Panc1 (cell line): ENCODE results near the gene NR1H2. TPM values are rescaled to one million over a fixed set of nuclear protein-coding genes. Genes with fewer than 3 reads are reported as not detected.
"Not testable (repeated sequence)": the region's sequence is repeated elsewhere in the genome, so short reads cannot be mapped to it uniquely, and the experiment has no call there.

ENCODE experiments used
- ATAC-seq: fragments of 200-7000 bp; cut with Tn5 transposase; 2 replicates; pipeline ENCODE4 v1.9.1; 2020; ENCODE audit warnings: mild to moderate bottlenecking, moderate library complexity
- BruUV-seq: library from RNA; stranded (reverse); fragments of 400-500 nt; replicated peaks from 2 replicates; lab custom pipeline; 2021; lab: Mats Ljungman, UMichigan
- CTCF ChIA-PET: fragments of 300-600 bp; sonication (Branson Sonifier 250); formaldehyde crosslinking; loops from one replicate; lab custom pipeline; 2022; ENCODE audit warnings: antibody characterized with exemption; lab: Charles Lee
- POLR2A ChIA-PET: fragments of 300-600 bp; sonication (Branson Sonifier 250); formaldehyde crosslinking; loops from one replicate; lab custom pipeline; 2022; ENCODE audit warnings: antibody characterized with exemption; lab: Charles Lee
- DNase-seq: peaks from one replicate; pipeline ENCODE4 v3.0.0-alpha.2; 2010; ENCODE audit warnings: low read depth, low spot score
- H3K27ac ChIP-seq: 2 replicates; pipeline ENCODE4 v1.5.1; 2011; ENCODE audit warnings: mild to moderate bottlenecking, low read length, inconsistent platforms
- H3K27me3 ChIP-seq: fragments of 200-500 bp; sonication (Bioruptor generic); 2 replicates; pipeline ENCODE4 v1.6.0; 2014; ENCODE audit warnings: low read length, inconsistent platforms; ENCODE audit not compliant: control insufficient read depth, insufficient read depth
- H3K36me3 ChIP-seq: fragments of 200-500 bp; sonication (Bioruptor generic); 2 replicates; pipeline ENCODE4 v1.5.1; 2014; ENCODE audit warnings: inconsistent platforms, mild to moderate bottlenecking, low read length, moderate library complexity; ENCODE audit not compliant: control insufficient read depth, insufficient read depth
- H3K4me1 ChIP-seq: 2 replicates; pipeline ENCODE4 v1.5.1; 2011; ENCODE audit warnings: inconsistent platforms, mild to moderate bottlenecking, low read length, moderate library complexity; ENCODE audit not compliant: control insufficient read depth, insufficient read depth
- H3K4me3 ChIP-seq, 2 experiments: 2 replicates each; pipeline ENCODE4 v1.5.1; 2011 to 2012; ENCODE audit warnings: low read depth in 2 of 2, low read length in 2 of 2, mild to moderate bottlenecking in 2 of 2, inconsistent platforms in 1 of 2, moderate library complexity in 1 of 2
- H3K9me3 ChIP-seq: fragments of 200-500 bp; sonication (Bioruptor generic); 2 replicates; pipeline ENCODE4 v1.5.1; 2014; ENCODE audit warnings: low read depth, mild to moderate bottlenecking, inconsistent platforms, low read length, moderate library complexity; ENCODE audit not compliant: control insufficient read depth, insufficient read depth
- CTCF ChIP-seq: fragments of 450-650 bp; IDR thresholded peaks from 2 replicates; pipeline ENCODE4 v1.5.1; 2017; ENCODE audit warnings: mild to moderate bottlenecking
- POLR2AphosphoS5 ChIP-seq: IDR thresholded peaks from 2 replicates; pipeline ENCODE4 v1.6.1; 2012; ENCODE audit warnings: mild to moderate bottlenecking, low read depth, low read length, moderate library complexity
- SIN3A ChIP-seq: IDR thresholded peaks from 2 replicates; pipeline ENCODE4 v1.6.1; 2012; ENCODE audit warnings: low read depth, mild to moderate bottlenecking, low read length, moderate library complexity, borderline replicate concordance; ENCODE audit not compliant: insufficient read depth
- TCF7L2 ChIP-seq: IDR thresholded peaks from 2 replicates; pipeline ENCODE4 v1.6.1; 2011; ENCODE audit warnings: mild to moderate bottlenecking, low read depth, low read length, inconsistent platforms
- in situ Hi-C: cut with HindIII; loops from 2 replicates; pipeline ENCODE4 v1.10.0; 2016; ENCODE audit warnings: low sequenced_read_pairs, low pct_unique_long_range_greater_than_20kb
- intact Hi-C: fragments of 100-400 bp; cut with micrococcal nuclease; formaldehyde crosslinking; loops from one replicate; pipeline ENCODE4 v1.10.0; 2022; ENCODE audit not compliant: unreplicated experiment
- total RNA-seq: library from RNA; stranded (reverse); gene quantifications from one replicate; pipeline ENCODE4 v1.2.1, GENCODE V29; 2021; ENCODE audit not compliant: unreplicated experiment
- TF ChIP-seq, protein P1 (sequence below), 2 experiments: IDR thresholded peaks; 2 replicates each; pipeline ENCODE4 v1.6.1; 2011 to 2012; ENCODE audit warnings: low read depth in 2 of 2, control low read depth in 1 of 2, low read length in 1 of 2, mild to moderate bottlenecking in 1 of 2, moderate library complexity in 1 of 2; ENCODE audit not compliant: insufficient read depth in 1 of 2

Gene NR1H2
- total RNA-seq, 1 experiment from 2014 or later = 55.8 TPM

- no peaks in the 10 kb centered on the region for H3K27me3 ChIP-seq
- no peaks in the 10 kb centered on the region for H3K36me3 ChIP-seq
- intact Hi-C loops (no loop called here), in situ Hi-C loops (no loop called here)
- ChIA-PET POLR2A (interaction anchor here (0.6 to 1.2 kb wide), 5 partner anchors 9 to 364 kb away, joined by 5 to 10 read pairs (median 5); no protein-coding TSS in a partner anchor), CTCF (interaction anchor here (0.5 to 1.5 kb wide), 3 partner anchors 13 to 1349 kb away, joined by 5 to 10 read pairs (median 8); no protein-coding TSS in a partner anchor)
- ATAC-seq = peak; percentile 27
- peak overlapping the region in 1 of 2 experiments; percentile 41; a peak in 2 of 4 replicates for H3K4me3 ChIP-seq
- TF ChIP-seq POLR2AphosphoS5 (no peak), SIN3A (no peak), TCF7L2 (no peak), CTCF (no peak)
- BruUV-seq = no TSS peak
- no peak for DNase-seq
- no peak overlapping the region for H3K27ac ChIP-seq
- H3K4me1 ChIP-seq = peaks cover 12% of the 10 kb centered on the region
- no peaks in the 10 kb centered on the region for H3K9me3 ChIP-seq
Observed at GRCh38 chr19:50328873-50329145, 47.4 kb upstream of the NR1H2 start.

DNA sequence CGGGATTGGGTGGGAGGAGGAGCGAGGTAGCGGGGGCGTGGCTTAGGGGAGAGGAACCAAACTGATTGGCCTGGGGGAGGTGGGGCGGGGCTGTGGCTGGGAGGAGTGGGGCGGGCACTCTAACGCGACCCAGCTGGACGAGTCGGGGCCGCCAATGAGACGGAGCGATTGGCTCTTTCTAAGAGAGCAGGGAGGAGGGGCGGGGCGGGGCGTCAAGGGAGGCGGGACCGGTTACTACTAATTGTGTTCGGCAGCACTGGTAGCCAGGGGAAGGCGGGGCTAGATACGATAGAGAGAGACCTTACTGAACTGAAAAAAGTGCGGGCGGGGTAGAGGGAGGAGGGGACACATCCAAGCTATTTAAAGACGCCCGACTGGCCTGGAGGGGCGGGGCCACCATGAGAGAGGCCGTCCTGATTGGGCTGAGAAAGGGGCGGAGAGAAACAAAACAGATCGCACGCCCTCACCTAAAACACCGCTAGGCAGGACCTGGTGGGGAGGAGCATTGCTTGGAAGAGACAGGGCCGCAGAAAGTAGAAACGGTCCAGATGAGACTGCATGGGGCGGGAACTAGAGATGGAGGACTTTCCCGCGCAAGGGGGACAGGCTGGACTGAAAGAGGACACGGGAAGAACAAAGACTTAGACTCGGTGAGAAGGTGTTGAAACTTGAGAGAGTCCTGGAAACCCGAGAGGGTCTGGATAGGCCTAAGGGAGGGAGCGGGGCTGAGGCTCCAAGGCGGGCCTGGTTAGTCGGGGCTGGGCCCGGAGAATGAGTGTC, 46.9 kb upstream of the NR1H2 start, which contains the start of gene KCNC3:
Gene KCNC3, minus strand, starts transcription at position 232 of the 780 bp plus-strand sequence. CDS start 295 bp downstream, outside the sequence.
- H3K27ac ChIP-seq = peak within 1 kb of the TSS; percentile 71
- peak within 1 kb of the TSS; percentile 49 to 63 for H3K4me3 ChIP-seq
- no peaks in the 10 kb centered on the region for H3K27me3 ChIP-seq
- no peaks in the 10 kb centered on the region for H3K36me3 ChIP-seq
- no TSS peak for BruUV-seq
- ChIA-PET POLR2A (interaction anchor here (0.6 to 1.2 kb wide), 5 partner anchors 9 to 364 kb away, joined by 5 to 10 read pairs (median 5); no protein-coding TSS in a partner anchor), CTCF (interaction anchor here (0.5 to 1.5 kb wide), 3 partner anchors 13 to 1349 kb away, joined by 5 to 10 read pairs (median 8); no protein-coding TSS in a partner anchor)
- in situ Hi-C loops = no loop called here
- DNase-seq (peak; percentile 92), ATAC-seq (peak; percentile 78)
- no peaks in the 10 kb centered on the region for H3K9me3 ChIP-seq
- intact Hi-C loops = no loop called here
- peak; percentile 37 for TF ChIP-seq TCF7L2
- peak; percentile 56; the same call in 1 of the 2 replicates for TF ChIP-seq POLR2AphosphoS5
- TF ChIP-seq, protein P1, sequence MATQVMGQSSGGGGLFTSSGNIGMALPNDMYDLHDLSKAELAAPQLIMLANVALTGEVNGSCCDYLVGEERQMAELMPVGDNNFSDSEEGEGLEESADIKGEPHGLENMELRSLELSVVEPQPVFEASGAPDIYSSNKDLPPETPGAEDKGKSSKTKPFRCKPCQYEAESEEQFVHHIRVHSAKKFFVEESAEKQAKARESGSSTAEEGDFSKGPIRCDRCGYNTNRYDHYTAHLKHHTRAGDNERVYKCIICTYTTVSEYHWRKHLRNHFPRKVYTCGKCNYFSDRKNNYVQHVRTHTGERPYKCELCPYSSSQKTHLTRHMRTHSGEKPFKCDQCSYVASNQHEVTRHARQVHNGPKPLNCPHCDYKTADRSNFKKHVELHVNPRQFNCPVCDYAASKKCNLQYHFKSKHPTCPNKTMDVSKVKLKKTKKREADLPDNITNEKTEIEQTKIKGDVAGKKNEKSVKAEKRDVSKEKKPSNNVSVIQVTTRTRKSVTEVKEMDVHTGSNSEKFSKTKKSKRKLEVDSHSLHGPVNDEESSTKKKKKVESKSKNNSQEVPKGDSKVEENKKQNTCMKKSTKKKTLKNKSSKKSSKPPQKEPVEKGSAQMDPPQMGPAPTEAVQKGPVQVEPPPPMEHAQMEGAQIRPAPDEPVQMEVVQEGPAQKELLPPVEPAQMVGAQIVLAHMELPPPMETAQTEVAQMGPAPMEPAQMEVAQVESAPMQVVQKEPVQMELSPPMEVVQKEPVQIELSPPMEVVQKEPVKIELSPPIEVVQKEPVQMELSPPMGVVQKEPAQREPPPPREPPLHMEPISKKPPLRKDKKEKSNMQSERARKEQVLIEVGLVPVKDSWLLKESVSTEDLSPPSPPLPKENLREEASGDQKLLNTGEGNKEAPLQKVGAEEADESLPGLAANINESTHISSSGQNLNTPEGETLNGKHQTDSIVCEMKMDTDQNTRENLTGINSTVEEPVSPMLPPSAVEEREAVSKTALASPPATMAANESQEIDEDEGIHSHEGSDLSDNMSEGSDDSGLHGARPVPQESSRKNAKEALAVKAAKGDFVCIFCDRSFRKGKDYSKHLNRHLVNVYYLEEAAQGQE (IDR thresholded peaks at IDR 0.05; ENCODE audit: insufficient read depth in 1 of 2, low read depth in 2 of 2, low read length in 1 of 2) = no peak
- TF ChIP-seq CTCF = no peak
- TF ChIP-seq SIN3A = no peak
- peaks cover 12% of the 10 kb centered on the region for H3K4me1 ChIP-seq

- H3K36me3 ChIP-seq, in situ Hi-C loops, intact Hi-C loops, DNase-seq, ATAC-seq, POLR2A ChIA-PET, H3K27me3 ChIP-seq, CTCF ChIA-PET, H3K9me3 ChIP-seq: not testable (repeated sequence)
- TSS peak; percentile 92 for BruUV-seq
- Histone ChIP-seq H3K27ac (peak overlapping the region; percentile 71), H3K4me3 (peak overlapping the region; percentile 49 to 63), H3K4me1 (peaks cover 12% of the 10 kb centered on the region)
Observed at GRCh38 chr19:50329926-50330294, 46.3 kb upstream of the NR1H2 start.
